ENCODE measurements around the gene MARCO.

The MARCO gene

GRCh38 chr2:119011162-119011909 is 69.3 kb downstream of the MARCO start:
- DNase-seq, result peak; percentile 31 to 37
- TF ChIP-seq GATA1 (IDR thresholded peaks at IDR 0.05; ENCODE audit: low read depth, low read length) (no peak), POLR2A (IDR thresholded peaks at IDR 0.05; ENCODE audit: low read length) (no peak)

- TF ChIP-seq GATA1 (IDR thresholded peaks at IDR 0.05; ENCODE audit: low read depth, low read length), result no peak
- no peak for TF ChIP-seq POLR2A (IDR thresholded peaks at IDR 0.05; ENCODE audit: low read length)
- DNase-seq, result no peak
Observed at GRCh38 chr2:119011910-119012209, 69.9 kb downstream of the MARCO start.

GRCh38 chr2:119012345-119013301 is 70.6 kb downstream of the MARCO start:
- no peak for DNase-seq
- TF ChIP-seq GATA1 (IDR thresholded peaks at IDR 0.05; ENCODE audit: low read depth, low read length), result no peak
- no peak for TF ChIP-seq POLR2A (IDR thresholded peaks at IDR 0.05; ENCODE audit: low read length)

- no peak for DNase-seq
- TF ChIP-seq POLR2A (IDR thresholded peaks at IDR 0.05; ENCODE audit: low read length), result no peak
- no peak for TF ChIP-seq GATA1 (IDR thresholded peaks at IDR 0.05; ENCODE audit: low read depth, low read length)
Observed at GRCh38 chr2:119013671-119014070, 71.7 kb downstream of the MARCO start.

GRCh38 chr2:119015845-119016244 is 73.9 kb downstream of the MARCO start:
- no peak for DNase-seq
- TF ChIP-seq POLR2A (IDR thresholded peaks at IDR 0.05; ENCODE audit: low read length), result no peak
- no peak for TF ChIP-seq GATA1 (IDR thresholded peaks at IDR 0.05; ENCODE audit: low read depth, low read length)

- TF ChIP-seq POLR2A (IDR thresholded peaks at IDR 0.05; ENCODE audit: low read length), result no peak
- TF ChIP-seq GATA1 (IDR thresholded peaks at IDR 0.05; ENCODE audit: low read depth, low read length), result no peak
- DNase-seq, result no peak
Observed at GRCh38 chr2:119019521-119019920, 77.5 kb downstream of the MARCO start.

- TF ChIP-seq POLR2A (IDR thresholded peaks at IDR 0.05; ENCODE audit: low read length) (no peak), GATA1 (IDR thresholded peaks at IDR 0.05; ENCODE audit: low read depth, low read length) (no peak)
- DNase-seq, result no peak
Observed at GRCh38 chr2:119022678-119023077, 80.7 kb downstream of the MARCO start.

- no peak for TF ChIP-seq POLR2A (IDR thresholded peaks at IDR 0.05; ENCODE audit: low read length)
- TF ChIP-seq GATA1 (IDR thresholded peaks at IDR 0.05; ENCODE audit: low read depth, low read length), result no peak
- no peak for DNase-seq
Observed at GRCh38 chr2:119023534-119023933, 81.5 kb downstream of the MARCO start.

- no peak for TF ChIP-seq POLR2A (IDR thresholded peaks at IDR 0.05; ENCODE audit: low read length)
- TF ChIP-seq GATA1 (IDR thresholded peaks at IDR 0.05; ENCODE audit: low read depth, low read length), result no peak
- DNase-seq, result no peak
Observed at GRCh38 chr2:119024152-119024551, 82.2 kb downstream of the MARCO start.

- no peak for DNase-seq
- TF ChIP-seq GATA1 (IDR thresholded peaks at IDR 0.05; ENCODE audit: low read depth, low read length) (no peak), POLR2A (IDR thresholded peaks at IDR 0.05; ENCODE audit: low read length) (no peak)
Observed at GRCh38 chr2:119024568-119024967, 82.6 kb downstream of the MARCO start.

GRCh38 chr2:119025013-119025412 is 83.0 kb downstream of the MARCO start:
- no peak for DNase-seq

GRCh38 chr2:119025762-119026351 is 83.9 kb downstream of the MARCO start:
- DNase-seq, result no peak
- TF ChIP-seq GATA1 (IDR thresholded peaks at IDR 0.05; ENCODE audit: low read depth, low read length) (no peak), POLR2A (IDR thresholded peaks at IDR 0.05; ENCODE audit: low read length) (no peak)

More at GRCh38 chr2:119025013-119025412, 83.0 kb downstream of the MARCO start:
- TF ChIP-seq POLR2A (IDR thresholded peaks at IDR 0.05; ENCODE audit: low read length), result no peak
- no peak for TF ChIP-seq GATA1 (IDR thresholded peaks at IDR 0.05; ENCODE audit: low read depth, low read length)

GRCh38 chr2:119026890-119027289 is 84.9 kb downstream of the MARCO start:
- TF ChIP-seq POLR2A (IDR thresholded peaks at IDR 0.05; ENCODE audit: low read length) (no peak), GATA1 (IDR thresholded peaks at IDR 0.05; ENCODE audit: low read depth, low read length) (no peak)
- DNase-seq, result no peak
